Measurements from ENCODE around the gene CFAP251. TPM values are rescaled to one million over a fixed set of nuclear protein-coding genes. Genes with fewer than 3 reads are reported as not detected.
"Not testable (repeated sequence)": the region's sequence is repeated elsewhere in the genome, so short reads cannot be mapped to it uniquely, and the experiment has no call there.

The CFAP251 gene
- total RNA-seq, 4 donors from 2014 or later, result 0.34 to 2.9 (median 2.2) TPM

GRCh38 chr12:122040579-122041386, 122.4 kb downstream of the CFAP251 start:
- H3K27me3 ChIP-seq, result no peaks in the 10 kb centered on the region
- intact Hi-C loops (cut with DNase I), result loop anchor here (10.0 kb wide), 1 partner anchor 144 kb away; the partner anchor contains the start of gene LRRC43
- TF ChIP-seq CTCF (IDR thresholded peaks at IDR 0.05) (no peak), POLR2A (IDR thresholded peaks at IDR 0.05) (no peak)
- H3K27ac ChIP-seq, result no peak overlapping the region
- H3K9me3 ChIP-seq, result no peaks in the 10 kb centered on the region
- WGBS, 2 donors, result 81 to 84% methylated on average over 15 to 20 of the region's 21 CpGs
- peaks cover 0 to 6% (median 5%) of the 10 kb centered on the region in 3 donors for H3K4me1 ChIP-seq
- H3K4me3 ChIP-seq, result no peak overlapping the region
- H3K36me3 ChIP-seq, result peaks cover 0 to 63% (median 0%) of the 10 kb centered on the region in 3 donors
- no peak for DNase-seq

- not testable (repeated sequence) for H3K9me3 ChIP-seq, DNase-seq, H3K27ac ChIP-seq, H3K27me3 ChIP-seq, H3K4me3 ChIP-seq, H3K4me1 ChIP-seq
- 76 to 86% methylated on average over 2 of the region's 3 CpGs for WGBS, 2 donors
- peaks cover 0 to 63% (median 0%) of the 10 kb centered on the region in 3 donors for H3K36me3 ChIP-seq
- intact Hi-C loops (cut with DNase I), result loop anchor here (10.0 kb wide), 1 partner anchor 143 kb away; the partner anchor contains the start of gene LRRC43
Observed at GRCh38 chr12:122041458-122041857, 123.1 kb downstream of the CFAP251 start.

- DNase-seq, result no peak
- no peak overlapping the region for H3K27ac ChIP-seq
- peaks cover 0 to 53% (median 0%) of the 10 kb centered on the region in 3 donors for H3K36me3 ChIP-seq
- TF ChIP-seq CTCF (IDR thresholded peaks at IDR 0.05), result no peak
- no peak for TF ChIP-seq POLR2A (IDR thresholded peaks at IDR 0.05)
- no peaks in the 10 kb centered on the region for H3K9me3 ChIP-seq
- peaks cover 0 to 3% (median 0%) of the 10 kb centered on the region in 3 donors for H3K4me1 ChIP-seq
- H3K27me3 ChIP-seq, result no peaks in the 10 kb centered on the region
- no peak overlapping the region for H3K4me3 ChIP-seq
- intact Hi-C loops (cut with DNase I), result loop anchor here (10.0 kb wide), 1 partner anchor 142 kb away; the partner anchor contains the start of gene LRRC43
- 87 to 88% methylated on average over 10 to 11 of the region's 11 CpGs for WGBS, 2 donors
Observed at GRCh38 chr12:122042910-122043309, 124.5 kb downstream of the CFAP251 start.

GRCh38 chr12:122043476-122043875, 125.1 kb downstream of the CFAP251 start:
- TF ChIP-seq POLR2A (IDR thresholded peaks at IDR 0.05) (no peak), CTCF (IDR thresholded peaks at IDR 0.05) (no peak)
- Histone ChIP-seq H3K36me3 (peaks cover 0 to 53% (median 0%) of the 10 kb centered on the region in 3 donors), H3K27me3 (no peaks in the 10 kb centered on the region), H3K4me1 (peaks cover 0 to 3% (median 0%) of the 10 kb centered on the region in 3 donors), H3K9me3 (no peaks in the 10 kb centered on the region), H3K27ac (no peak overlapping the region), H3K4me3 (no peak overlapping the region)
- no peak for DNase-seq
- 90 to 91% methylated on average over 11 to 12 of the region's 15 CpGs for WGBS, 2 donors
- intact Hi-C loops (cut with DNase I), result loop anchor here (10.0 kb wide), 1 partner anchor 141 kb away; the partner anchor contains the start of gene LRRC43

- Histone ChIP-seq H3K4me1 (peaks cover 0 to 3% (median 0%) of the 10 kb centered on the region in 3 donors), H3K27ac (no peak overlapping the region), H3K27me3 (no peaks in the 10 kb centered on the region), H3K9me3 (no peaks in the 10 kb centered on the region), H3K4me3 (no peak overlapping the region), H3K36me3 (peaks cover 0 to 51% (median 0%) of the 10 kb centered on the region in 3 donors)
- no peak for DNase-seq
- intact Hi-C loops (cut with DNase I), result loop anchor here (10.0 kb wide), 1 partner anchor 140 kb away; the partner anchor contains the start of gene LRRC43
- TF ChIP-seq POLR2A (IDR thresholded peaks at IDR 0.05), result no peak
- no peak for TF ChIP-seq CTCF (IDR thresholded peaks at IDR 0.05)
- 95 to 98% methylated on average over 7 of the region's 7 CpGs for WGBS, 2 donors
Observed at GRCh38 chr12:122045262-122045661, 126.9 kb downstream of the CFAP251 start.

All from esophagus squamous epithelium (tissue), 5 donors.